ENCODE measurements around the gene LMX1B.

LMX1B gene

GRCh38 chr9:126700903-126701812 lies 87.4 kb downstream of the LMX1B start:
- no peaks in the 10 kb centered on the region for H3K9me3 ChIP-seq
- no peak overlapping the region for H3K27ac ChIP-seq
- TF ChIP-seq, protein P1, sequence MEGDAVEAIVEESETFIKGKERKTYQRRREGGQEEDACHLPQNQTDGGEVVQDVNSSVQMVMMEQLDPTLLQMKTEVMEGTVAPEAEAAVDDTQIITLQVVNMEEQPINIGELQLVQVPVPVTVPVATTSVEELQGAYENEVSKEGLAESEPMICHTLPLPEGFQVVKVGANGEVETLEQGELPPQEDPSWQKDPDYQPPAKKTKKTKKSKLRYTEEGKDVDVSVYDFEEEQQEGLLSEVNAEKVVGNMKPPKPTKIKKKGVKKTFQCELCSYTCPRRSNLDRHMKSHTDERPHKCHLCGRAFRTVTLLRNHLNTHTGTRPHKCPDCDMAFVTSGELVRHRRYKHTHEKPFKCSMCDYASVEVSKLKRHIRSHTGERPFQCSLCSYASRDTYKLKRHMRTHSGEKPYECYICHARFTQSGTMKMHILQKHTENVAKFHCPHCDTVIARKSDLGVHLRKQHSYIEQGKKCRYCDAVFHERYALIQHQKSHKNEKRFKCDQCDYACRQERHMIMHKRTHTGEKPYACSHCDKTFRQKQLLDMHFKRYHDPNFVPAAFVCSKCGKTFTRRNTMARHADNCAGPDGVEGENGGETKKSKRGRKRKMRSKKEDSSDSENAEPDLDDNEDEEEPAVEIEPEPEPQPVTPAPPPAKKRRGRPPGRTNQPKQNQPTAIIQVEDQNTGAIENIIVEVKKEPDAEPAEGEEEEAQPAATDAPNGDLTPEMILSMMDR (IDR thresholded peaks at IDR 0.05) = no peak
- H3K36me3 ChIP-seq = no peaks in the 10 kb centered on the region
- peaks cover 61% of the 10 kb centered on the region for H3K27me3 ChIP-seq
- H3K4me3 ChIP-seq (ENCODE audit: low read depth in 1 of 2, low read length in 1 of 2) = no peak overlapping the region
- H3K4me1 ChIP-seq (ENCODE audit: control insufficient read depth in 1 of 2, insufficient read depth in 1 of 2, low read depth in 1 of 2, low read length in 1 of 2) = peaks cover 3 to 4% of the 10 kb centered on the region in 2 experiments

DNA sequence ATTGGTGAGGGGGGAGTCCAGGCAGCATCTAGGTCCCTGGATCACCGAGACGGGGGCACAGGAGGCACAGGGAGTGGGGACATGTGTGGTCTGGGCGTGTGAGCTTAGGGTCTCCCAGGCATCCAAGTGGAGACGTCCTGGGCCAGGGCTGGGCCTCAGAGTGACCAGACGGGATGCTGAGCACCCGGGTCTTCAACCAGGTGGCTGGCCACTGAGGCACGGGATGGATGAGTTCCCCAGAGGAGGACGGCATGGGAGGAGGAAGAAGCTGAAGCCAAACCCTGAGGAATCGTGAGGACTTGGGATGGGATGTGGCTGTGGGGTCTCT lies 88.0 kb downstream of the LMX1B start:
- H3K27me3 ChIP-seq = peaks cover 66% of the 10 kb centered on the region
- peaks cover 3 to 4% of the 10 kb centered on the region in 2 experiments for H3K4me1 ChIP-seq (ENCODE audit: control insufficient read depth in 1 of 2, insufficient read depth in 1 of 2, low read depth in 1 of 2, low read length in 1 of 2)
- TF ChIP-seq, protein P1 (IDR thresholded peaks at IDR 0.05) = no peak
- no peaks in the 10 kb centered on the region for H3K36me3 ChIP-seq
- no peak overlapping the region for H3K27ac ChIP-seq
- no peaks in the 10 kb centered on the region for H3K9me3 ChIP-seq
- H3K4me3 ChIP-seq (ENCODE audit: low read depth in 1 of 2, low read length in 1 of 2) = no peak overlapping the region

- Histone ChIP-seq H3K9me3 (no peaks in the 10 kb centered on the region), H3K27me3 (peaks cover 71% of the 10 kb centered on the region), H3K36me3 (no peaks in the 10 kb centered on the region), H3K4me3 (ENCODE audit: low read depth in 1 of 2, low read length in 1 of 2) (no peak overlapping the region), H3K4me1 (ENCODE audit: control insufficient read depth in 1 of 2, insufficient read depth in 1 of 2, low read depth in 1 of 2, low read length in 1 of 2) (peaks cover 3 to 4% of the 10 kb centered on the region in 2 experiments), H3K27ac (no peak overlapping the region)
- TF ChIP-seq, protein P1 (IDR thresholded peaks at IDR 0.05) = peak; percentile 52
These were observed 88.6 kb downstream of the LMX1B start for GRCh38 chr9:126702151-126703001.

DNA sequence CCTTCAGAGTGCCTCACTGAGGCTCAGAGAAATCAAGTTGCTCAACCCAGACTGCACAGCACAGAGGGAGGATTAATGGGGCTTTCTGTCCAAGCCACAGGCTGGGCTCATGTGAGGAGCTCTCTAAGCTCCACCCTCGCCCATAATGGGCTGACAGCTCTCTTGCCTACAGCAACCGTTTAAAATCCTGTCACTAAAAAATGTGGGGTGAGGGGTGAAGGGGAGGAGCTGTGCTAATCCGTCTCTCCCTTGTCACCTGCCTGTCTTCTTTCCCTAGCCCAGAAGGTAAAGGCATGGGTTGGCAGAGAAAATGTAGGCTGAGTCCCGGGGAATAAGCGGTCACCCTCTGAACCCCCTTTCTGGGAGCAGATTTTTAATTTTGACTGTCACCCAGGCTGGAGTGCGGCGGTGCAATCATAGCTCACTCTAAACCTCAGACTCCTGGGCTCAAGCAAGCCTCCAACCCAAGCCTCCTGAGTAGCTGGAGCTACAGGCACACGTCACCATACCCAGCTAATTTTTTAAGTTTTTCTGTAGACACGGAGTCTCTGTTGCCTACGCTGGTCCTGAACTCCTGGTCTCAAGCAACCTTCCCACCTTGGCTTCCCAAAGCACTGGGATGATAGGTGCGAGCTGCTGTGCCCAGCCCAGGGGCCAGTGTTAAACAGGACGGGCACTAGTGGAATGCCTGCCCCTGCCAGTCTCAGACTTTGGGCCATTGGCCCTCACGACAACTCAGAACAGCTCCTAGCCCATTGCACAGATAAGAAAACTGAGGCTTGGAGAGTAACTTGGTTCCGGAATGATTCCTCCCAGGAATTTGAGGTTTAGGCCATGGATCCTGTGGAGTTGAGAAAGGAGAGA lies 89.5 kb downstream of the LMX1B start:
- H3K27me3 ChIP-seq = peaks cover 76% of the 10 kb centered on the region
- no peak overlapping the region for H3K27ac ChIP-seq
- H3K4me1 ChIP-seq (ENCODE audit: control insufficient read depth in 1 of 2, insufficient read depth in 1 of 2, low read depth in 1 of 2, low read length in 1 of 2) = peaks cover 3 to 4% of the 10 kb centered on the region in 2 experiments
- TF ChIP-seq, protein P1 (IDR thresholded peaks at IDR 0.05) = no peak
- no peaks in the 10 kb centered on the region for H3K9me3 ChIP-seq
- H3K4me3 ChIP-seq (ENCODE audit: low read depth in 1 of 2, low read length in 1 of 2) = no peak overlapping the region
- no peaks in the 10 kb centered on the region for H3K36me3 ChIP-seq

- peaks cover 3 to 4% of the 10 kb centered on the region in 2 experiments for H3K4me1 ChIP-seq (ENCODE audit: control insufficient read depth in 1 of 2, insufficient read depth in 1 of 2, low read depth in 1 of 2, low read length in 1 of 2)
- no peak overlapping the region for H3K27ac ChIP-seq
- no peaks in the 10 kb centered on the region for H3K9me3 ChIP-seq
- peaks cover 78% of the 10 kb centered on the region for H3K27me3 ChIP-seq
- H3K36me3 ChIP-seq = no peaks in the 10 kb centered on the region
- H3K4me3 ChIP-seq (ENCODE audit: low read depth in 1 of 2, low read length in 1 of 2) = no peak overlapping the region
- TF ChIP-seq, protein P1 (IDR thresholded peaks at IDR 0.05) = no peak
These were observed 90.1 kb downstream of the LMX1B start for GRCh38 chr9:126703866-126704156.
